Activated gamma-delta T cell treated with Interleukin-2 at 50 U/mL for 16 hours (primary cell): ENCODE measurements around the gene HSP90B1.

Source experiments
- DNase-seq: peaks from one replicate; pipeline ENCODE4 v3.0.0-alpha.2; 2020

Gene HSP90B1

DNA sequence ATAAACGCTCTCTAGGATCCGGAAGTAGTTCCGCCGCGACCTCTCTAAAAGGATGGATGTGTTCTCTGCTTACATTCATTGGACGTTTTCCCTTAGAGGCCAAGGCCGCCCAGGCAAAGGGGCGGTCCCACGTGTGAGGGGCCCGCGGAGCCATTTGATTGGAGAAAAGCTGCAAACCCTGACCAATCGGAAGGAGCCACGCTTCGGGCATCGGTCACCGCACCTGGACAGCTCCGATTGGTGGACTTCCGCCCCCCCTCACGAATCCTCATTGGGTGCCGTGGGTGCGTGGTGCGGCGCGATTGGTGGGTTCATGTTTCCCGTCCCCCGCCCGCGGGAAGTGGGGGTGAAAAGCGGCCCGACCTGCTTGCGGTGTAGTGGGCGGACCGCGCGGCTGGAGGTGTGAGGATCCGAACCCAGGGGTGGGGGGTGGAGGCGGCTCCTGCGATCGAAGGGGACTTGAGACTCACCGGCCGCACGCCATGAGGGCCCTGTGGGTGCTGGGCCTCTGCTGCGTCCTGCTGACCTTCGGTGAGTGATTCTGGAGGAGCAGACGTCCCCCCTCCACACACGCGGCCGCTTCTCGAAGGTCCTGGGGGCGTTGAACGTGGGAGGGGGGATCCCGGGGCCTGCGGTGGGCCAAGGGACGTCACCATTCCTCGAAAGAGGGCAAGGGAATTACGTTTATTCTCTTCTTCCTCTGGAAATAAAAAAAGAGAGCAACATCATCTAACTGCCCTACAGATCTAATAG is at the start of gene HSP90B1:
Gene HSP90B1 (plus strand): TSS at position 377 of the 753 bp plus-strand sequence. CDS start 106 bp downstream, at position 483.
- peak; percentile 99 for DNase-seq

DNA sequence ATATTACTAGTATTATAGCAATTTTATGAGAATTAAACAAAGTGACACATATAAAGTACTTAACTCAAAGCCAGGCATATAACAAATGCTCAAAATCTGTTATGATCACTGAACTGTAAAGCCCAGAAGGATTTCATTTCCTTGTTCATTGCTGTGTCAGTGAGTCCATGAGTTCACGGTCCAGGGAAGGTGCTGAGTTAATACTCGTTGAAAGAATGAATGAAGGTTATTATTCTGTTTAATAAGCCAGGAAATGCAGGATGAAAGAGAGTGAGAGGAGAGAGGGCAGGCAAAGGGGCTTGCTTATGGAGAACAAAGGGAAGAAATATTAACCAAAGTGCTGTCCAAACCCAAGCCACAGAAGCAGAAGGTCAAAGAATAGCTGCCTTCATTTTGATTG is 48.9 kb upstream of the HSP90B1 start:
- no peak for DNase-seq

DNA sequence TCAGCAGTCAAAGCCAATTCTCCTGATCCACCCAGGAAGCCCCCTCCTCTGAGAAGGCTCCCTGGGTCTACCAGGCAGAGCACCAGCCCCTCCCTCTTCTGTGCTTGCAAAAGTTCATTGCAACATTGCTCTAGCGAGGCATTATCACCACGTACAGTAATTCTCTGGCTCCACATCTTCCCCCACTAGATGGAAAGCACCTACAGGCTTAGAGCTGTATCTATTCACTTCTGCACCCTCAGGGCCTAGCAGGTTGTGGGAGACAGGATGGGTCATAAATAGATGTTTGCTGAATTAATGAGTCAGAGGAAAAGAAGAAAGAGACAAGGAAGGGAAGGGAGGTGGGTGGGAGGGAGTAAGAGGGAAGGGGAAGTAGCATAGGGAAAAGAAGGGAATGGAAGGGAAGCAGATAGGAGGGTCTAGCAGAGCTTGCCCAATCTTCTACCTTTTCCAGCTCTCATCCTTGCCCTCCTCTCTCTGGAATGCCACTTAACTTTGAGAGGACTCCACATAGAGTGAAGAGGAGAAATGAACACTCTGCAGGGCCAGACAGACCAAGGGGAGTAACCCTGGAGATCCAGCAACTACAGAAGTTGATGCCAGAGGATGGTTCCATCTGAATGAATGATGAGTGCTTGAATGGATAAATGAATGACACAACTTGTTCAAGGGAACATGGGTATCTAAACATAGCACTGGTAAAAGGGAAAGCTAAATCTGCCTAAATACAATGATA is 47.2 kb upstream of the HSP90B1 start:
- DNase-seq, result no peak

DNA sequence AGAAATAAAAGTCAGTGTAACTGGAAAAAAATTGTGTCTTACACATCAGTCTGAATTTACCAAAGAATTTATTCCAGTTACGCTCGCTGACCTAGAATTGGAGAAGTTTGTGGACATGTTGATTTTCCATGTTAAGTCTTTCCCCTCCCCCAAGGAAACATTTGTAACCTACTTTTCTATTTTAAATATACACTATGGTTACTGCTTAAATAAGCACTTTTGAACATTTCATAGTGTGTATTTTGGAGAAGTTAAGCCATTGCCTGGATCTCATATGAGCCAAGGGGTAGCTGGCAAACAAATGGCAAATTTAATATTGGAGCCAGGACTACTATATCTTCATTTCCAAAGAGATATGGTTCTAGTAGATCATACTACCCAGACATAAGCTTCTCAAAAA is 46.3 kb upstream of the HSP90B1 start:
- no peak for DNase-seq

DNA sequence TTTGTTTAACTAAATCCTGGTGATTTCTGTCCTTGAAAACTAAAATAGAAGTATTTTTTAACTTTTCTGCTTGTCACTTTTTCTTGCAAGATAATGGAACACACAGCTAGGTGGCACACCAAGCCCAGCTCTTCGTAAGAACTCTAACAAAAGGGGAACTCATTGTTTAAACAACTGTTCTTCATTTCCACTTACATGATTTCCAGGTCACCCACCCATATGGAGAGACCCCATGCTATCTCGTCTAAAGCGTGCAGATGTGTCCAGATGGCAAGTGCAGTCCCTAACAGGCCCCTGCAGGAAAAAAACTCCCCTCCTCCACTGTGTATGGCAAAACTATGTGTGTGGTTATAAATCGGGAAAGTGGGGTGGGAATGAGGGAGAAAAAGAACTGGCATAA is 45.9 kb upstream of the HSP90B1 start:
- peak; percentile 48 for DNase-seq

DNA sequence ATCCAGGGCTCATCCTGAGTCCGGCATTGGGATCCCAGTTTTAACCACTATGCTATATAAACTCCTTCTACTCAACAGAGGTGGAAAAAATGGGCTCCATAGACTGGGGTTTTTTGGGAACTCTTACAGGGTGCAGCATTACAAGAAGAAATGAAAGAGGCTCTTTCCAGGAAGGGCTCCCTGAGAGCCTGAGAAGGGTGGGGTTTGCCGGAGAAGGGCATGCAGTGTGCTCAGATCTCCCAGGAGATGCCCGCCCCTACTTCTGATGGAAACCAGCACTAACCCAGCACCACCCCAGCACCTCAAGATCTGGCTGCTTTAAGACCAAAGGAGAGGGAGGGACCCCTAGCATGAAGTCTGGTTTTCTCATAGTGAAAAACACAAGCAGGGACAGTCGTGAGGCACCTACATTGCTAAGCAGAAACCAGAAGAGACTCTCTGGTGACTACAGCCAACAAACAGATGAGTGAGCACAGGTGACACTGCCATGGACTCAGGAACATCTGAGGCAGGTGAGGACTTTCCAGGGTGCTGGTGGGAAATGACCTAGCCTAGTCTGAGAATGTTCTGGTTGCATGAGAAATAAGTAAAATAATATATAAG is 43.9 kb upstream of the HSP90B1 start:
- DNase-seq, result no peak

- no peak for DNase-seq
Measured at GRCh38 chr12:103887738-103888137, 42.5 kb upstream of the HSP90B1 start.

- no peak for DNase-seq
Measured at GRCh38 chr12:103897316-103897715, 32.9 kb upstream of the HSP90B1 start.

DNA sequence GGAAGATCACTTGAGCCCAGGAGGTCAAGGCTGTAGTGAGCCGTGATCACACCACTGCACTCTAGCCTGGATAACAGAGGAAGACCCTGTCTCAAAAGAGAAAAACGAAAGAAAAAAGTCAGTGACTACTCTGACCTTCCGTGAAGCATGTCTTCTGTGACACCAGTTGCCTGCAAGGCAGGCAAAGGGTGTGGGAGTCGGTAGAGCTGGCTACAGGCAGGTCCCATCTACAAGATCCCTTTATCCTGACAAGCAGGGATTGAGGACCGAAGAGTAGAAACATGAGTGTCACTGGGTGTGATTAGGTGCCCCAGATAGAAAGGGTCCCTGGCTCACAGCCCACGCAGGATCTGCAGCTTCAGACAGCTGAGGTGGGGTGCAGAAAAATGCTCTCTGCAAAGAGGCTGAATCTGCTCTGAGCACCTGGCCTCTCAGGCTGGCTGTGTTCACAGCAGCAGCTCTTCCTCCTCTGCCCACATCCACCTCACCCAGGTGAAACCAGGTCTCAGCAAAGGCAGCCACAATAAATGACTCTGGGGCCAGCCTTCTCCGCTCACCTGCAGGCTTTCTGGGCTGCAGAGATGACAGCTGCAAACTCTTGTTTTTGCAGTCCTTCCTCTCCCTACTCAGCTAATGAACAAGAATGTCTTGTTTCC is 28.6 kb upstream of the HSP90B1 start:
- peak; percentile 59 for DNase-seq

GRCh38 chr12:103903993-103904392 is 26.2 kb upstream of the HSP90B1 start:
- no peak for DNase-seq

- DNase-seq, result no peak
Measured at GRCh38 chr12:103905730-103906349, 24.4 kb upstream of the HSP90B1 start.

DNA sequence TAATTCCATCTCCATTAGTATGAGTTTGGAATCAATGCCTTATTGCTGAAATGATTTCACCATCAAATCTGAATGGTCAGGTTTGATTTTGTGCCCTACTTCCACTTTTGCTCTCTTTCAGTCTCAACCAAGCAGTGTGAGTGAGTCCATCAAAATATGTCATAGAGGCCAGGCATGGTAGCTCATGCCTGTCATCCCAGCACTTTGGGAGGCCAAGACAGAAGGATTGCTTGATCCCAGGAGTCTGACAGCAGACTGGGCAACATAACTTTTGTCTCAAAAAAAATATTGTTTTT is 22.0 kb upstream of the HSP90B1 start:
- no peak for DNase-seq

GRCh38 chr12:103908877-103909276 is 21.3 kb upstream of the HSP90B1 start:
- DNase-seq, result no peak

GRCh38 chr12:103909811-103910210 is 20.4 kb upstream of the HSP90B1 start:
- DNase-seq, result no peak

DNA sequence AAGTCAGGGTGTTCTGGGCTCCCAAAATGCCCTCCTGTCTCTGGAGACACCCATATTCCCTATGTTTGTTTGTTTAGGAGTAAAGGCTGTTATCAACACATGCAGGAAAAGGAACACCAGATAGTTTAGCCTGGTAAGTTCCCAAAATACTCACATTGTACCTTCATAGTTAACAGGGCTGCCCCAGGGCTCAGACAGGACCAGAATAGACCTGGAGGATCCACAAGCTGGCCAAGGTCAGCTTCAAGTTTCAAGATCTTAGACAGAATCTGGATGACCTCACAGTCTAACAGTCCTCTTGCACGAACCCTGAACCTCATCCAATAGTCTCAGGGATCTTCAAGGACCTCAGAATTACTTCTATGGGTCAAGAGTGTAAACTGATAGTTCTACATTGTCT is 18.1 kb upstream of the HSP90B1 start:
- no peak for DNase-seq

DNA sequence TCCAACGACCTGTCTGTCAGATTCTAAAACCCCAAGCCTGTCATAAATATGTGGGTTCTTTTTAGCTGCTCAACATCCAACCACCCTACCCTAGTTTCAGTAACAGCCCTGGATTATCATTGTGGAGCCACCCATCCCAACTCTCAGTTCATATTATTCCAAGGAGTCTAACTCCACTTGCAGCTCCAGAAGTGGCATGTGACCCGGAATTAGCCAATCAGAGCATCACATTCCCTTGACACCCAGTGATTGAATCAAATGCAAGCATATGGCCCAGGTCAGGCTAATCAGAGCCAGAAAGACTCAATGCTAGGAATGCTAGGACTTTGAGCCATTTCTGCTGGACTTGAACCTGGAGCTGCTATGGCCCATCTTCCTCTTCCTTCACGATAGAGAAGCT is 17.1 kb upstream of the HSP90B1 start:
- DNase-seq, result no peak

GRCh38 chr12:103915306-103915705 is 14.9 kb upstream of the HSP90B1 start:
- DNase-seq, result no peak

DNA sequence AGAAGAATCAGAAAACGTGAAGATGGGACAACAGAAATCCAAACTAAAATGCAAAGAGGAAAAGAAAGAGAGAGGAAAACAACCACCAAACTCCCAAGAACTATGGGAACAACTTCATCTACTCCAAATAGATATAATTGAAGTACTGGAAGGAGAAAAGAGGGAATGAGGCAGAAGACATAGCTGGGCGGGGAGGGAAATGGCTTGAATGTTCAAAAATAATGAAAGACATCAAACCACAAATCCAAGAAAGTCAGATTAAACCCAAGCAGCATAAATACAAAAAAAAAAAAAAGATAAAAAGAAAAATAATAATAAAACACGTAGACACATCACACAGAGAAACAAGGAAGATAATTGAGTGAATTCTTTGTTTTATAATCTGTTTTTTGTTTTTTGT is 12.3 kb upstream of the HSP90B1 start:
- DNase-seq, result no peak

DNA sequence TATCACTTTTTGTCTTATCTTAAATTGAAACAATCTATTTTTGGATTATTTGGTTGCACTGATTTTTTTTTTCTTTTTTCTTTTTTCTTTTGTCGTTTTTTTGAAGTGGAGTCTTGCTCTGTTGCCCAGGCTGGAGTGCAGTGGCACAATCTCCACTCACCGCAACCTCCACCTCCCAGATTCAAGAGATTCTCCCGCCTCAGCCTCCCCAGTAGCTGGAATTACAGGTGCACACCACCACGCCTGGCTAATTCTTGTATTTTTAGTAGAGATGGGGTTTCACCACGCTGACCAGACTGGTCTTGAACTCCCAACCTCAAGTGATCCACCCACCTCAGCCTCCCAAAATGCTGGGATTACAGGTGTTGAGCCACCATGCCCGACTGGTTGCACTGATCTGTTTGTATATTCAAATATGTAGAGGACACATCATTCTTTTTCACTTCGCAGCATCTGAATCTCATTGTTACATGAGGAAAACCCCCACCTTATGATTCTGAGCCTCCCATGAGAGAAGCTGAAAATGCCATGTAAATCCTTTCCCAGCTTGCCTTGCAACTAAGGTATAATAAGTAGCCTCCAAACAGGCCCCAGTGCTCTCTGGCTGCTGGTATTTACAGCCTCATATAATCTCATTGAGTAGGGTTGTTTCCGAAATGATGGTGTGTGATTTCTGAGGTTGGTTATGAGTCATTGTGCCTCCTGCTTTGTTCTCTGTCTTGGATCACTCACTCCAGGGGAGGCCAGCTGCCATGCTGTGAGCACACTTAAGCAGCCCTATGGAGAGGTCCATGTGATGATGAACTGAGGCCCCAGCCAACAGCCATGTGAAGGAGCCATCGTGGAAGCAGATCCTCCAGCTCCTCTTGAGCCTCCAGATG is 5.2 kb upstream of the HSP90B1 start:
- DNase-seq, result peak; percentile 26

GRCh38 chr12:103928682-103929045 is 1.5 kb upstream of the HSP90B1 start:
- peak; percentile 42 for DNase-seq

- DNase-seq, result peak; percentile 78
Measured at GRCh38 chr12:103929046-103929783, 995 bp upstream of the HSP90B1 start.

GRCh38 chr12:103929784-103930033 is 501 bp upstream of the HSP90B1 start:
- no peak for DNase-seq
